ENCODE measurements around the gene CYP1A2.

Gene CYP1A2, protein sequence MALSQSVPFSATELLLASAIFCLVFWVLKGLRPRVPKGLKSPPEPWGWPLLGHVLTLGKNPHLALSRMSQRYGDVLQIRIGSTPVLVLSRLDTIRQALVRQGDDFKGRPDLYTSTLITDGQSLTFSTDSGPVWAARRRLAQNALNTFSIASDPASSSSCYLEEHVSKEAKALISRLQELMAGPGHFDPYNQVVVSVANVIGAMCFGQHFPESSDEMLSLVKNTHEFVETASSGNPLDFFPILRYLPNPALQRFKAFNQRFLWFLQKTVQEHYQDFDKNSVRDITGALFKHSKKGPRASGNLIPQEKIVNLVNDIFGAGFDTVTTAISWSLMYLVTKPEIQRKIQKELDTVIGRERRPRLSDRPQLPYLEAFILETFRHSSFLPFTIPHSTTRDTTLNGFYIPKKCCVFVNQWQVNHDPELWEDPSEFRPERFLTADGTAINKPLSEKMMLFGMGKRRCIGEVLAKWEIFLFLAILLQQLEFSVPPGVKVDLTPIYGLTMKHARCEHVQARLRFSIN

GRCh38 chr15:74748322-74748946 is at the start of gene CYP1A2:
Gene CYP1A2 (plus strand): TSS chr15:74748845. CDS start chr15:74749739, 894 bp downstream.
- CTCF ChIA-PET: interaction anchor here (0.6 to 1.3 kb wide), 3 partner anchors 22 to 1351 kb away, joined by 3 read pairs; no protein-coding TSS in a partner anchor
- TF ChIP-seq CTCF (conservative IDR thresholded peaks at IDR 0.05; ENCODE audit: low read depth): no peak
- DNase-seq (ENCODE audit: low spot score): no peak
- H3K27ac ChIP-seq: no peak within 1 kb of the TSS
- POLR2A ChIA-PET (ENCODE audit: low non-redundant PET): no interaction called here

- no peak overlapping the region for H3K27ac ChIP-seq
- ChIA-PET CTCF (interaction anchor here (0.6 to 0.7 kb wide), 2 partner anchors 148 to 939 kb away, joined by 3 read pairs; partner anchors contain the start of gene SNX33), POLR2A (ENCODE audit: low non-redundant PET) (no interaction called here)
- DNase-seq (ENCODE audit: low spot score): no peak
- no peak for TF ChIP-seq CTCF (conservative IDR thresholded peaks at IDR 0.05; ENCODE audit: low read depth)
Measured at GRCh38 chr15:74709011-74709410, 39.6 kb upstream of the CYP1A2 start.

GRCh38 chr15:74709892-74710291 is 38.8 kb upstream of the CYP1A2 start:
- ChIA-PET POLR2A (ENCODE audit: low non-redundant PET) (no interaction called here), CTCF (interaction anchor here (0.7 kb wide), 1 partner anchor 149 kb away, joined by 3 read pairs; no protein-coding TSS in a partner anchor)
- no peak overlapping the region for H3K27ac ChIP-seq
- TF ChIP-seq CTCF (conservative IDR thresholded peaks at IDR 0.05; ENCODE audit: low read depth): no peak
- DNase-seq (ENCODE audit: low spot score): no peak

DNA sequence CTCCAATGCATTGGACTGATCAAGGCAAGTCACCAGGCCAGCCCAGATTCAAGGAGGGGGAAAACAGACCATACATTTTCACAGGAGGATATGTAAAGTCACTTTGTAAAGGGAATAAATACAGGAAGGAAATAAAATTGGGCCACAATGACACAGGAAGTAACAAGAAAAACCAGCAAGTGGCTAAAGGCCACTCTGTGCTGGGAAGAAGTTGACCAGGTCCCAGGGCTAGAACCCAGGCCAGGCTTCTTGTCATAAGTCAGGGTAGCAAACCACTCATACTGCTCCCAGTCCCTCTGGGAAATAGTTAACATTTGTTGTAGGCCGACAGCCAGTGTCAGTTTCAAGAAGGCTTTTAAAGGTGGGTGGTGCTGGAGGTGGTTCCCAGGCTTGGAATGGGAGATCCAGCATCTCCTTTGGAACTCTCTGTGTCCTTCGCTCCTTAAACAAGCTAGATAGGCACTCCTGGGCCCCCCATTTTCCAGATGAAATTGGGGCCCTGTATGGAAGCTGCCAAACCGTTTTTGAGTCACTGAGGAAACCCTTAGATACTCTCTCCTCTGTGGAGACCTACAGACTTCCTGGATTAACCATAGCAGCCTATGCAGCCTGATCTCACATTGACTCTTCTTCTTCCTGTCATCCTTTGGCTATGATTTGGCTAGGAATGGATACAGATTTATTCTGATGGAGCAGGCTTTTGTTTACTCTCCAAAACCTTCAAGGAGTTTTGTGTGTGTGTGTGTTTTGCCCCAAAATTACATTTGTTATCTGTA is 38.1 kb upstream of the CYP1A2 start:
- POLR2A ChIA-PET (ENCODE audit: low non-redundant PET): no interaction called here
- CTCF ChIA-PET: interaction anchor here (0.5 kb wide), 1 partner anchor 344 kb away, joined by 4 read pairs; no protein-coding TSS in a partner anchor
- TF ChIP-seq CTCF (conservative IDR thresholded peaks at IDR 0.05; ENCODE audit: low read depth): no peak
- no peak for DNase-seq (ENCODE audit: low spot score)
- H3K27ac ChIP-seq: no peak overlapping the region

DNA sequence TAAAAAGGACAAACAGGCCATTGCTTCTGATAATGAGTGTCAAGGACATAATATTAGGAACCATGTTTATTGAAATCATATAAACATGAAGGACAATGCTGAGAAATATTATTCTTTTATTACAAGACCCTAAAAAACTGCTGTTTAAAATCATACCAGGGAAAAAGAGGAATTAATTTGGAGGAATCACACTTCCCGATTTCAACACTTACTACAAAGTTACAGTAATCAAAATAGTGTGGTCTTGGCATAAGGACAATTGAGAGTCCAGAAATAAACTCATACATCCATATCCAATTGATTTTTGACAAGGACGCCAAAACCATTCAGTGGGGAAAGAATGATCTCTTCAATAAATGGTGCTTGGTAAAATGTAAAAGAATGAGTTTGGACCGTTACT is 36.3 kb upstream of the CYP1A2 start:
- no peak for DNase-seq (ENCODE audit: low spot score)
- POLR2A ChIA-PET (ENCODE audit: low non-redundant PET): no interaction called here
- CTCF ChIA-PET: interaction anchor here (0.5 kb wide), 1 partner anchor 123 kb away, joined by 3 read pairs; no protein-coding TSS in a partner anchor
- TF ChIP-seq CTCF (conservative IDR thresholded peaks at IDR 0.05; ENCODE audit: low read depth): no peak
- H3K27ac ChIP-seq: no peak overlapping the region

DNA sequence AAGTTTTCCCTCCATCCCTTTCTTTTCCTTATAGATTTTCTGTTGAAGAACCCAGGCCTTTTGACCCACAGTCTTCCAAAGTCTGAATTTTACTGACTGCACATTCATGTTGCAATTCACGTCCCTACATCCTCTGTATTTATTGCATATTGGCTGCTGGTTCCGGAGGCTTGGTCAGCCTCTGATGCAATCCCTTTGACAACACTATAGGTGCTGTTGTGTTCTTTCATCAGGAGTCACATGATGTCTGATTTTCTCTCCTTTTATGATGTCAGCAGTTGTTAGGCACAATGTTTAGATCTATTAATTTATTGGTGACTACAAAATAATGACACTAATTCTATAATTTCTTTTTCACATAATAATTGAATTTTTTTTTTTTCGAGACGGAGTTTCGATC is 32.0 kb upstream of the CYP1A2 start:
- CTCF ChIA-PET: interaction anchor here (0.6 kb wide), 1 partner anchor 695 kb away, joined by 7 read pairs; no protein-coding TSS in a partner anchor
- H3K27ac ChIP-seq: no peak overlapping the region
- POLR2A ChIA-PET (ENCODE audit: low non-redundant PET): no interaction called here
- no peak for TF ChIP-seq CTCF (conservative IDR thresholded peaks at IDR 0.05; ENCODE audit: low read depth)
- DNase-seq (ENCODE audit: low spot score): no peak
